Peyer's patch (tissue), 4 donors: ENCODE results near the gene CAMKK1.

ENCODE experiments used
- POLR2A ChIP-seq, 2 donors: fragments of 450-650 bp; IDR thresholded peaks; one replicate each; pipeline ENCODE4 v1.5.1; 2017; ENCODE audit warnings: antibody characterized with exemption in 2 of 2, mild to moderate bottlenecking in 2 of 2, moderate library complexity in 2 of 2
- TF ChIP-seq, protein P1 (sequence below), 6 experiments: fragments of 450-650 bp in 4 of 6; fragments of 200-600 bp in 2 of 6; sonication (generic) in 1 of 6; IDR thresholded peaks; one replicate each; pipeline ENCODE4 v1.5.1; 2017 to 2019; ENCODE audit warnings: antibody characterized with exemption in 6 of 6, mild to moderate bottlenecking in 3 of 6, moderate library complexity in 1 of 6

- TF ChIP-seq, protein P1, sequence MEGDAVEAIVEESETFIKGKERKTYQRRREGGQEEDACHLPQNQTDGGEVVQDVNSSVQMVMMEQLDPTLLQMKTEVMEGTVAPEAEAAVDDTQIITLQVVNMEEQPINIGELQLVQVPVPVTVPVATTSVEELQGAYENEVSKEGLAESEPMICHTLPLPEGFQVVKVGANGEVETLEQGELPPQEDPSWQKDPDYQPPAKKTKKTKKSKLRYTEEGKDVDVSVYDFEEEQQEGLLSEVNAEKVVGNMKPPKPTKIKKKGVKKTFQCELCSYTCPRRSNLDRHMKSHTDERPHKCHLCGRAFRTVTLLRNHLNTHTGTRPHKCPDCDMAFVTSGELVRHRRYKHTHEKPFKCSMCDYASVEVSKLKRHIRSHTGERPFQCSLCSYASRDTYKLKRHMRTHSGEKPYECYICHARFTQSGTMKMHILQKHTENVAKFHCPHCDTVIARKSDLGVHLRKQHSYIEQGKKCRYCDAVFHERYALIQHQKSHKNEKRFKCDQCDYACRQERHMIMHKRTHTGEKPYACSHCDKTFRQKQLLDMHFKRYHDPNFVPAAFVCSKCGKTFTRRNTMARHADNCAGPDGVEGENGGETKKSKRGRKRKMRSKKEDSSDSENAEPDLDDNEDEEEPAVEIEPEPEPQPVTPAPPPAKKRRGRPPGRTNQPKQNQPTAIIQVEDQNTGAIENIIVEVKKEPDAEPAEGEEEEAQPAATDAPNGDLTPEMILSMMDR (IDR thresholded peaks at IDR 0.05) = no peak
- no peak for TF ChIP-seq POLR2A (IDR thresholded peaks at IDR 0.05)
Measured at GRCh38 chr17:3914312-3914670, 21.4 kb upstream of the CAMKK1 start.
